HS-5 (cell line): ENCODE data around the gene TFB2M.

Experiments
- DNase-seq: peaks from one replicate; pipeline ENCODE4 v3.0.0-alpha.2; 2012; ENCODE audit warnings: low read depth

Gene TFB2M

DNA sequence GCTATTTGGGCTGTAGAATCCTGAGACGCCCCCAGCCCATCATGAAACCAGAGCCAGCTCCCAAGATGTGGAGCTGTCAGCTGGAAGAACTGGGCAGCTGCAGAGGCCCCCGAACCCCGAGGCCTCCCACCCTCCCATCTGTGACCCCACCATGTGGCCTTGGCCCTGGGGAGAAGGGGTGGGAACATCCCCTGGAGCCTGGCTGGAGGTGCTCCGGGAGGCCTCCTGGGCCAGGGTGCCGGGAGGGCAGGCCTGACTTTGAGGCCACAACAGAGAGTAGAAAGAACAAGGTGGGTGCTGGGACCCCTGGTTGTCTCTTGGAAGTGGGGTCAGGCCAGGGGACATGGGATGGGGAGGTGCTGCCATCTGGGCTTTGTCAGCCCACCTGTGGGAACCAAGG, 53.0 kb downstream of the TFB2M start:
- no peak for DNase-seq

DNA sequence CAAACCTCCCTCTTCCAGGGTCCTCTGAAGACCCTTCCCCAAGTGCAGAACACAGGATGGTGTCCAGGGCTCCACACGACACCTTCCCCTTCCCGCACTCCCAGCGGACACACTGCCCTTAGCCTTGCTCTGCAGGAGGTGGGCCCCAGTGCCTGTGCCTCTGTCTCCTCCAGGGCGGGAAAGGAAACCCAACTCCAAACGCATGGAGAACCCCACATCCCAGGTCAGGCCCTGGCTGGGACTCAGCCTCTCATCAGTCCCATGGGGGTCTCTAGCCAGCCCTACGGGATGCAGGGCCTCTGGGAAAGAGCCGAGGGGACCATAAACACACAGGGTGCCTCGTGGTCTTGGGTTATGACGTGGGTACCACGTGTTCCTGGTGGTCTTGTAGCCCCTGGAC, 53.4 kb downstream of the TFB2M start:
- no peak for DNase-seq

DNA sequence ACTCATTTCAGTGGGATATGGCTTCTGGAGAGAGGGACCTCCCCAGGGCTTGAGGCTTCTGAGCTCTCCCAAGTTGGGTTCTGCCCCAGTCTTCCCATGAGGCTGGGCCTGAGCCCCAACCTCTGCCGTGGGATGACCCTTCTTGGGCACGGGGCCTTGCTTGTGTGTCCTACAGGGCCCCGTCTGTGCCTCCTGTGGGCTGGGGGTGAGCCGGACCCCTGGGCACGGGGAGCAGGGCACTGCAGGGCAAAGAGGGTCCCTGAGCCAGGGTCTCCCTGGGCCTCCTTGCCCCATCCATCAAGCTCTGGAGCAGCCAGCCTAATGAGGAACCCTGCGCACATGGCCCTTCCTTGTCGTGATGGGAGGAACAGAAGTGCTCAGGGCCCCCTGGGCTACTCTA, 53.8 kb downstream of the TFB2M start:
- no peak for DNase-seq

DNA sequence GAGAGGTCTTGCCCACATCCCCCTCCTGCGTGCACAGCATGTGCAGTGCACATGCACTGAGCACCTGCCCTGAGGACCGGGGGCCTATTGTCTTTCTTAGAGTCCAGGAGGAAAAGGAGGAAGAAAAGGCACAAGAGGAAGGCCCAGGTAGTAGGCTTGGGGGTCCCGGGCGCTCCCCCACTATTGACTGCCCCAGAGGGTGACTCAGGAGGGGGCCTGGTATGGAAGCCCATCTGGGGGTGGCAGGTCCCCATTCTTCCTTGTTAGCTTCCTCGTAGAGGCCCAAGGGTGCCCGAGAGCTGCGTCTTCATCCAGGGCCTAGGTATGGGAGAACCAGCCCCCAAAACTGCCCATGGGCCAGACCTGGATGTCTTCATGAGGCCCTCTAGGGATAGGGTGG, 54.9 kb downstream of the TFB2M start:
- no peak for DNase-seq

DNA sequence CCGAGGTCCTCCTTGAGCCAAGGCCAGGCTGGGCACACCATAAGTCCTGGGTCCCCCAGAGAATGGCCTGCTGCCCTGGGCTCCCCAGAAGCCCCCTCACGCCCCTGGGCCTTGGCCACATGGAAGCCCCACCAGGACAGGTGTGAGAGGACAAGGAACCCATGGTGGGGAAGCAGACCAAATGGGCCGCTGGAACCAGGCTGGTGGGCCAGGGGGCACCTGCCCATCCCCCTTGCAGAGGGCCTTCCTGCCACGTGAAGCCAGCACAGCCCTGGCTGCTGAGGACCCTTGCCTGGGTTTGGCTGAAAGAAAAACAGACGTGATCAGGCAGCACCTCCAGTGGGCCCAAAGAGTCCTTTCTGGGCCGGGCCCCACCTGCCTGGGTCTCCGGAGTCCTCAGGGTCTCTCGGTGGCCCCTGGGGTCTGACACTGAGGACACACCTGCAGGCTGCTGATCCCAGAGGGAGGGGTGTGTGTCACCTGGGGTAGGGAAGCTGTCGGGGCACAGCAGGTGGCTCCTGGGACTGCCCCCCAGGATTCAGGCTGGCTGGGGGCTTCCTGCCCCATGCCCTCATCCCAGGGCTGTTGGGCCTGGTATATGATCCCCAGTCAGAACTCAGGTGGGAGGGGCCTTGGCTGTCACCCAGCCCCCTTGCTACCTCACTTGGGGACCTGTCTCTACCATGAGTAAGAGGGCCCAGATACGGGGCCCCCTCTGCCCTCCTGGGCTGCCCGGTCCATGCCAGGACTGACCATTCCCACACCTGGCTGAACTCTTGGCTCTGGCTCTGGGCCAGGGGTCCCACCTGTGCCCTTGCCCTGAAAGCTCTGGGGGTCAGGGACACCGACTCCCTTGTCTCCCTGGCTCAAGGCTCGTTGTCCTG, 55.7 kb downstream of the TFB2M start:
- DNase-seq: no peak

GRCh38 chr1:246508897-246509688, 57.0 kb downstream of the TFB2M start:
- no peak for DNase-seq

DNA sequence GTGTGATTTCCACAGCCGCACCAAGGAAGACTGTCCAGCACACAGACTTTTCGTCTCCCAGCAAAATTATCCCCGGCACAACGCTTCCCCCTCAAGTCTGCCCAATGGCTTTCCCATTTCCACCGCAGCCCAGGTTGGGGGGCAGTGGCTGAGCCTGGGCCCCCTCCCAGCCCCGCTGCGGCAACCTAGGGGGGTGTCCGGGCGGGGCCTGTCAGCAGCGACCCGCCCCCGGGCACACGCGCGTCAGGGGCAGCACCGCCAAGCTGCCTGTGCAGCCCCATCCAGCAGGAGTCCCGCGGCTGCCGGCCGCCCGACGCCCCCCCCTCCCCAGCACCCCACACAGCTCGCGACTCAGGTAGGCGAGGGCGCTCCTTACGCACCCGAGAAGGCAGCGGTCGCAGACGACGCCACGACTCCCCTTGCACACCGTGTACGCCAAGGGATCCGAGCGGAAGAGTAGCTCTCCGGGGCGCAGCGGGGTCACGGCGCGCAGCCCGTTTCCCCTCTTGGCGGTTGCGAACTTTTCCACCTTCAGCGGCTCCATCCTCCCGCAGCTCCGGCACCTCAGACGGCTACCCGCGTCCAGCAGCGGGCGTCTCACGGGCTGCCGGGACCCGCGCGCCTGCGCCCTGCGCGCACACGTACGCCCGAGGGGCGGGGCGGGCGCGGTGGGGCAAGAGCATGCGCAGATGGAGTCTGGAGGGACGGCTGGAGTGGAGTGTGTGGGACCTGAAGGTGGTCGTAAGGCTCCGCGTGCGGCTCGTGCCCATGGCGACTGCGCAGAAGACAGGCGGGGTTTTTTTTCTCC, 59.2 kb downstream of the TFB2M start, which contains the start of gene SMYD3:
SMYD3 (minus strand) TSS at position 606 of the 808 bp plus-strand sequence.
- peak; percentile 28 for DNase-seq

- DNase-seq: no peak
Observed at GRCh38 chr1:246506367-246506673, 59.7 kb downstream of the TFB2M start.

DNA sequence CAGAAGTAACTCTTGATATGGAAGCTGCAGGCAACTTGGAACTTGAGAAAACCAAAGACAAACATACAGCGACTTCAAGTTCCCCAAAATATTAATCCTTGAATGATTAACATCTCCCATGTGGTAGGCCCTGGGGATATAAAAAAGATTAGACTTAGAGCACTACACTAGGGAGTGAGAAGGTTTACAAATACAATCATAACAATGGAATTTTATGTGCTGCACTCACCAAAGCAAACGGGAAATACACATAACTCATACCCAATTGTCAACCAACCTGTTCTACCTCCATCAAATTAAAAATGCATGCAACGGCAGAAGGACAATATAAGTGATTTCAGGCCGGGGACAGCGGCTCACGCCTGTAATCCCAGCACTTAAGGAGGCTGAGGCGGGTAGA, 62.7 kb downstream of the TFB2M start:
- peak; percentile 32 for DNase-seq

- peak; percentile 58 for DNase-seq
Observed at GRCh38 chr1:246497331-246497915, 68.6 kb downstream of the TFB2M start.

GRCh38 chr1:246492611-246493245, 73.3 kb downstream of the TFB2M start:
- DNase-seq: peak; percentile 38

- DNase-seq: no peak
Observed at GRCh38 chr1:246491551-246492053, 74.5 kb downstream of the TFB2M start.
